Fibroblast of the aortic adventitia (primary cell): ENCODE results near the gene HSPH1. TPM values are rescaled to one million over a fixed set of nuclear protein-coding genes. Genes with fewer than 3 reads are reported as not detected.
A peak's percentile ranks its signal among the peaks of the same experiment; 100 is the strongest.

Experiments used
- DNase-seq: peaks from one replicate; pipeline ENCODE4 v3.0.0-alpha.2; 2010; ENCODE audit warnings: low read depth
- H3K4me3 ChIP-seq: 2 replicates; pipeline ENCODE4 v1.5.1; 2011; ENCODE audit warnings: low read depth, mild to moderate bottlenecking, control low read depth, low read length, moderate library complexity
- total RNA-seq: library from RNA; depleted of rRNA; stranded (reverse); fragments of >200 nt; gene quantifications from 2 replicates; pipeline ENCODE4 v1.2.3, GENCODE V29; 2012; ENCODE audit warnings: low replicate concordance
- TF ChIP-seq, protein P1 (sequence below): IDR thresholded peaks from 2 replicates; pipeline ENCODE4 v1.5.1; 2011; ENCODE audit warnings: mild to moderate bottlenecking, low read length, control low read depth, inconsistent platforms; ENCODE audit not compliant: insufficient read depth

The HSPH1 gene
- total RNA-seq, 1 donor = 51.8 TPM

DNA sequence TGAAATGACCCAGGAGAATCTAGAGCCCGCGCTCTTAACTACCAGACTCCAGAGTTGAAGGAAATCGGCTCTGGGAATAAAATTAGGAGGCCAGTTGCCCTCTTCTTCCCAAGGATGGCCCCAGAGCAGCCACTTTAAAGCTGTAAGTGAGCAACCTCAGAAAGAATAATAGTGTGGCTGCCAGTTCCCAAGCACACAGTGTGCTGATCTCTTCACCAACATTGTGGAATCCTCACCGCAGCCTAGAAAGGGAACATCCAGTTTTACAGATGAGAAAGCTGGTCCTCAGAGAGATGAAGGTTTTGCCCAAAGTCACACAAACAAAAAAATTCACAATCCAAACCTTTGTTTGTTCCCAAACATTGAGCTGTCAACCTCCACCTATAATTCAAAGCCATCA lies 39.6 kb downstream of the HSPH1 start:
- TF ChIP-seq, protein P1, sequence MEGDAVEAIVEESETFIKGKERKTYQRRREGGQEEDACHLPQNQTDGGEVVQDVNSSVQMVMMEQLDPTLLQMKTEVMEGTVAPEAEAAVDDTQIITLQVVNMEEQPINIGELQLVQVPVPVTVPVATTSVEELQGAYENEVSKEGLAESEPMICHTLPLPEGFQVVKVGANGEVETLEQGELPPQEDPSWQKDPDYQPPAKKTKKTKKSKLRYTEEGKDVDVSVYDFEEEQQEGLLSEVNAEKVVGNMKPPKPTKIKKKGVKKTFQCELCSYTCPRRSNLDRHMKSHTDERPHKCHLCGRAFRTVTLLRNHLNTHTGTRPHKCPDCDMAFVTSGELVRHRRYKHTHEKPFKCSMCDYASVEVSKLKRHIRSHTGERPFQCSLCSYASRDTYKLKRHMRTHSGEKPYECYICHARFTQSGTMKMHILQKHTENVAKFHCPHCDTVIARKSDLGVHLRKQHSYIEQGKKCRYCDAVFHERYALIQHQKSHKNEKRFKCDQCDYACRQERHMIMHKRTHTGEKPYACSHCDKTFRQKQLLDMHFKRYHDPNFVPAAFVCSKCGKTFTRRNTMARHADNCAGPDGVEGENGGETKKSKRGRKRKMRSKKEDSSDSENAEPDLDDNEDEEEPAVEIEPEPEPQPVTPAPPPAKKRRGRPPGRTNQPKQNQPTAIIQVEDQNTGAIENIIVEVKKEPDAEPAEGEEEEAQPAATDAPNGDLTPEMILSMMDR = no peak
- no peak overlapping the region for H3K4me3 ChIP-seq
- DNase-seq = no peak

GRCh38 chr13:31121379-31122140 lies 40.1 kb downstream of the HSPH1 start:
- H3K4me3 ChIP-seq = no peak overlapping the region
- peak; percentile 46 for DNase-seq
- TF ChIP-seq, protein P1 = no peak

GRCh38 chr13:31119966-31120700 lies 41.6 kb downstream of the HSPH1 start:
- no peak overlapping the region for H3K4me3 ChIP-seq
- TF ChIP-seq, protein P1 = no peak
- peak; percentile 10 for DNase-seq

- H3K4me3 ChIP-seq = no peak overlapping the region
- TF ChIP-seq, protein P1 = no peak
- no peak for DNase-seq
Measured at GRCh38 chr13:31119526-31119925, 42.2 kb downstream of the HSPH1 start.

DNA sequence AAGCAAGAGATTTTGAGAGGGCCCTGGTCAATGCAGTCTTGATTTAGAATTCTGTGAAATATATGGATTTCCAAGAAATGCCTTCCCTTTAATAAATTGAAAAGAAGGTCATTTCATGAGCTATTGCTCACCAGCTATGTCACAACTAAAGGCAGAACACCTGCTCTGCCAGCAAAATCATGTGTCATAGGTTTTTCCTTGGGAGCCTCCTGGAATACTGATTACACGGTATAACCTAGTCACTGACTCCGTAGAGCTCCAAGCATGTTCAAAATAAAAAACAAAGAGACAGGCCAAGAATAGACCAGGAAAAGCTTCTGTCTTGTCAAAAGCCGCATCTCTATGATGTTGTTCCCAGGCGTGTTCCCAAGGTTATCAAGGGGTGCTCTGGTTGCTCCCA lies 45.5 kb downstream of the HSPH1 start:
- TF ChIP-seq, protein P1 = no peak
- DNase-seq = no peak
- no peak overlapping the region for H3K4me3 ChIP-seq

DNA sequence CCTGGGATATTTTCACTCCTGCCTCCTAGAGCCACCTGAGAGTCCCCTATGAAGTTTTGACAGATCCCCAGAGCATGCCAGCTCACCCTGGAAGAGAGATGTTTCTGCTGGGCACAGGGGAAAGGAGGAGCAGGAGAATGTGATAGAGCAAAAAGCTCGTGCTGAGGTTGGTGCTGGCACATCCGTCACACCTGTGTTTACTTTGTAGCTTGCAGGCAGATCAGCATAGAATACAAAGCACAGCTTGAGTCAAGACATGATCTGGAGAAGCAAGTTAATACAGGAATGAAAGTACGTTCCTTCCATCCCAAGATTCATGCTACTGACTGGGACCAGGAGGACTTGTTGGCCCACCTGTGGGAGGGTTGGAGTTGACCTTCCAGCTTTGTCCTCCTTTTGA lies 46.1 kb downstream of the HSPH1 start:
- H3K4me3 ChIP-seq = no peak overlapping the region
- DNase-seq = no peak
- TF ChIP-seq, protein P1 = no peak
